ENCODE data around the gene PDE3B. TPM values are rescaled to one million over a fixed set of nuclear protein-coding genes. Genes with fewer than 3 reads are reported as not detected.

PDE3B gene
- total and polyA plus RNA-seq, 2 of the 4 experiments (the other 2 are of a cell fraction) = 0.21 to 1.3 TPM

DNA sequence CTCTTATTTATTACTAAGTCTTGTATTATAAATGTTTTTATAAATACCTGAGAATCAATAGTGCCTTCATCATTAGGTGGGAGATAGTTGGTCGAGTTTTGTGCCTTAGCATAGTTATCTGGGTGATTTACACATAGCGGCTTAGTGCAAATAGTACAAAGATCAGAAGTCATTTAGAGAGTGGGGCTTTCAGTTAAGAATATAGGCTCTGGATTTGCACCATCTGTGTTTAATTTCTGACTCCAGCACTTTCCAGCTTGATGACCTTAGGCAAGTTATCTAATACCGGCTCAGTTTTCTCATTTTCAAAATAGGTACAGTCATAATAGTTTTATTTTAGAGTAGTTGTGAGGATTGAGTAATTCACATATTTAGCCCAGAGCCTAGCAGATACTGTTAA is 26.4 kb downstream of the PDE3B start:
- TF ChIP-seq RFX5 (IDR thresholded peaks at IDR 0.05; ENCODE audit: low read depth, low read length) (no peak), MAFK (IDR thresholded peaks at IDR 0.05; ENCODE audit: low read depth, low read length) (no peak), BHLHE40 (IDR thresholded peaks at IDR 0.05; ENCODE audit: low read depth, low read length) (no peak), POLR2A (IDR thresholded peaks at IDR 0.05; ENCODE audit: low read depth, low read length) (no peak), MXI1 (IDR thresholded peaks at IDR 0.05; ENCODE audit: borderline replicate concordance, low read depth, low read length) (no peak), CHD1 (IDR thresholded peaks at IDR 0.05; ENCODE audit: low read depth, low read length) (no peak), FOS (IDR thresholded peaks at IDR 0.05; ENCODE audit: low read depth, low read length) (no peak), MAZ (IDR thresholded peaks at IDR 0.05; ENCODE audit: borderline replicate concordance, low read depth, low read length) (no peak), CEBPB (IDR thresholded peaks at IDR 0.05; ENCODE audit: low read depth, low read length) (no peak), RAD21 (IDR thresholded peaks at IDR 0.05; ENCODE audit: low read length) (no peak), SMC3 (IDR thresholded peaks at IDR 0.05; ENCODE audit: low read depth, low read length) (no peak), RCOR1 (IDR thresholded peaks at IDR 0.05; ENCODE audit: insufficient replicate concordance, low read length) (no peak)
- TF ChIP-seq, protein P1, sequence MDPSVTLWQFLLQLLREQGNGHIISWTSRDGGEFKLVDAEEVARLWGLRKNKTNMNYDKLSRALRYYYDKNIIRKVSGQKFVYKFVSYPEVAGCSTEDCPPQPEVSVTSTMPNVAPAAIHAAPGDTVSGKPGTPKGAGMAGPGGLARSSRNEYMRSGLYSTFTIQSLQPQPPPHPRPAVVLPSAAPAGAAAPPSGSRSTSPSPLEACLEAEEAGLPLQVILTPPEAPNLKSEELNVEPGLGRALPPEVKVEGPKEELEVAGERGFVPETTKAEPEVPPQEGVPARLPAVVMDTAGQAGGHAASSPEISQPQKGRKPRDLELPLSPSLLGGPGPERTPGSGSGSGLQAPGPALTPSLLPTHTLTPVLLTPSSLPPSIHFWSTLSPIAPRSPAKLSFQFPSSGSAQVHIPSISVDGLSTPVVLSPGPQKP (IDR thresholded peaks at IDR 0.05; ENCODE audit: borderline replicate concordance, low read depth, low read length) = no peak
- TF ChIP-seq, protein P2, sequence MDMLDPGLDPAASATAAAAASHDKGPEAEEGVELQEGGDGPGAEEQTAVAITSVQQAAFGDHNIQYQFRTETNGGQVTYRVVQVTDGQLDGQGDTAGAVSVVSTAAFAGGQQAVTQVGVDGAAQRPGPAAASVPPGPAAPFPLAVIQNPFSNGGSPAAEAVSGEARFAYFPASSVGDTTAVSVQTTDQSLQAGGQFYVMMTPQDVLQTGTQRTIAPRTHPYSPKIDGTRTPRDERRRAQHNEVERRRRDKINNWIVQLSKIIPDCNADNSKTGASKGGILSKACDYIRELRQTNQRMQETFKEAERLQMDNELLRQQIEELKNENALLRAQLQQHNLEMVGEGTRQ (IDR thresholded peaks at IDR 0.05; ENCODE audit: low read depth, low read length) = no peak
- TF ChIP-seq, protein P3, sequence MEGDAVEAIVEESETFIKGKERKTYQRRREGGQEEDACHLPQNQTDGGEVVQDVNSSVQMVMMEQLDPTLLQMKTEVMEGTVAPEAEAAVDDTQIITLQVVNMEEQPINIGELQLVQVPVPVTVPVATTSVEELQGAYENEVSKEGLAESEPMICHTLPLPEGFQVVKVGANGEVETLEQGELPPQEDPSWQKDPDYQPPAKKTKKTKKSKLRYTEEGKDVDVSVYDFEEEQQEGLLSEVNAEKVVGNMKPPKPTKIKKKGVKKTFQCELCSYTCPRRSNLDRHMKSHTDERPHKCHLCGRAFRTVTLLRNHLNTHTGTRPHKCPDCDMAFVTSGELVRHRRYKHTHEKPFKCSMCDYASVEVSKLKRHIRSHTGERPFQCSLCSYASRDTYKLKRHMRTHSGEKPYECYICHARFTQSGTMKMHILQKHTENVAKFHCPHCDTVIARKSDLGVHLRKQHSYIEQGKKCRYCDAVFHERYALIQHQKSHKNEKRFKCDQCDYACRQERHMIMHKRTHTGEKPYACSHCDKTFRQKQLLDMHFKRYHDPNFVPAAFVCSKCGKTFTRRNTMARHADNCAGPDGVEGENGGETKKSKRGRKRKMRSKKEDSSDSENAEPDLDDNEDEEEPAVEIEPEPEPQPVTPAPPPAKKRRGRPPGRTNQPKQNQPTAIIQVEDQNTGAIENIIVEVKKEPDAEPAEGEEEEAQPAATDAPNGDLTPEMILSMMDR (conservative IDR thresholded peaks at IDR 0.05; ENCODE audit: low read depth, low read length) = no peak
- ATAC-seq (ENCODE audit: low read depth) = no peak

More for the DNA sequence above, 26.4 kb downstream of the PDE3B start:
- Histone ChIP-seq H4K91ac (ENCODE audit: insufficient read depth, low read depth, low read length) (no peak overlapping the region), H3K9me3 (ENCODE audit: control insufficient read depth, insufficient read depth, low read length) (no peaks in the 10 kb centered on the region), H2AK9ac (replicated peaks; ENCODE audit: low read depth, low read length, poor library complexity) (no peak overlapping the region), H3K4me3 (ENCODE audit: insufficient read depth, low read depth, low read length) (no peak overlapping the region), H2BK120ac (ENCODE audit: low read depth, low read length) (no peak overlapping the region), H3K9ac (ENCODE audit: low read depth, low read length) (no peak overlapping the region), H2BK15ac (ENCODE audit: low read depth, low read length) (no peak overlapping the region), H3K9me1 (ENCODE audit: insufficient read depth, low read length) (no peaks in the 10 kb centered on the region; the same call in 1 of the 2 replicates), H4K20me1 (ENCODE audit: insufficient read depth, low read length) (no peaks in the 10 kb centered on the region), H3K23ac (ENCODE audit: low read depth, low read length) (no peak overlapping the region), H3K27ac (ENCODE audit: insufficient read depth, low read length) (no peak overlapping the region), H3K79me1 (ENCODE audit: low read depth in 1 of 2, low read length in 2 of 2) (no peaks in the 10 kb centered on the region), H3K36me3 (ENCODE audit: control insufficient read depth, insufficient read depth, low read length) (no peaks in the 10 kb centered on the region), H2AFZ (replicated peaks; ENCODE audit: low read length, poor library complexity) (no peak overlapping the region), H3K4ac (ENCODE audit: low read depth, low read length) (no peak overlapping the region), H2BK20ac (ENCODE audit: low read depth, low read length) (no peak overlapping the region), H3K14ac (replicated peaks; ENCODE audit: low read depth, low read length) (no peak overlapping the region), H4K5ac (ENCODE audit: low read depth, low read length) (no peak overlapping the region), H2AK5ac (ENCODE audit: low read depth, low read length) (no peak overlapping the region), H3K56ac (ENCODE audit: extremely low read depth, insufficient read depth, low read length) (no peak overlapping the region), H3K27me3 (ENCODE audit: control insufficient read depth, insufficient read depth, low read length) (no peaks in the 10 kb centered on the region), H3K18ac (ENCODE audit: low read depth, low read length) (no peak overlapping the region), H2BK5ac (ENCODE audit: low read depth, low read length, poor library complexity, severe bottlenecking) (no peak overlapping the region), H3K4me2 (ENCODE audit: low read depth, low read length) (no peak overlapping the region), H4K8ac (ENCODE audit: low read depth in 2 of 2, low read length in 2 of 2) (no peak overlapping the region), H3K4me1 (ENCODE audit: control insufficient read depth, insufficient read depth, low read length) (peaks cover 6% of the 10 kb centered on the region)
- intact Hi-C loops (cut with micrococcal nuclease) (no loop called here), in situ Hi-C loops (cut with MboI; ENCODE audit: low sequenced_read_pairs) (no loop called here), dilution Hi-C loops (cut with HindIII; ENCODE audit: low sequenced_read_pairs, unreplicated experiment) (no loop called here)
- POLR2A ChIA-PET (ENCODE audit: unreplicated experiment) = no interaction called here
- no TSS peak for BruUV-seq (replicated peaks)
- CTCF ChIA-PET = no interaction called here
- WGBS, 2 experiments (ENCODE audit: extremely low coverage in 2 of 2, insufficient read length in 1 of 2) = no CpG with 5 or more reads among the region's 3 CpGs
- no peak for DNase-seq

Measured in IMR-90 (cell line).